ENCODE data around the gene MORC2. TPM values are rescaled to one million over a fixed set of nuclear protein-coding genes. Genes with fewer than 3 reads are reported as not detected.

Gene MORC2
- total RNA-seq, 1 experiment from 2014 or later = 12.0 TPM

GRCh38 chr22:30953206-30953605, 15.4 kb downstream of the MORC2 start:
- Histone ChIP-seq H4K20me1 (ENCODE audit: low read length) (no peaks in the 10 kb centered on the region), H3K4me3 (ENCODE audit: low read length) (no peak overlapping the region), H3K27me3 (ENCODE audit: low read length) (no peaks in the 10 kb centered on the region), H3F3A (ENCODE audit: low read length, unreplicated experiment) (no peaks in the 10 kb centered on the region), H3K9me2 (replicated peaks; ENCODE audit: low read length) (no peaks in the 10 kb centered on the region), H3K4me2 (ENCODE audit: low read length) (no peak overlapping the region), H2AFZ (ENCODE audit: low read length) (no peak overlapping the region), H3K36me3 (ENCODE audit: low read depth, low read length) (peaks cover 16% of the 10 kb centered on the region; the same call in 1 of the 2 replicates), H3K9ac (ENCODE audit: low read length) (no peak overlapping the region), H3K9me3 (ENCODE audit: low read length) (no peaks in the 10 kb centered on the region), H3K79me2 (ENCODE audit: low read length) (no peaks in the 10 kb centered on the region), H3K27ac (ENCODE audit: low read length) (no peak overlapping the region), H3K4me1 (ENCODE audit: insufficient read depth, low read length) (no peaks in the 10 kb centered on the region)
- ChIA-PET CTCF (no interaction called here), POLR2A (ENCODE audit: unreplicated experiment) (no interaction called here)
- intact Hi-C loops (cut with micrococcal nuclease) = no loop called here
- no TSS peak for BruUV-seq (replicated peaks)
- no peak for TF ChIP-seq CTCF (conservative IDR thresholded peaks at IDR 0.05; ENCODE audit: low read depth, low read length)
- no peak for TF ChIP-seq EZH2 (IDR thresholded peaks at IDR 0.05; ENCODE audit: low read length, unreplicated experiment)
- no peak for TF ChIP-seq EZH2phosphoT487 (IDR thresholded peaks at IDR 0.05; ENCODE audit: borderline replicate concordance, low read length)
- DNase-seq (no peak), ATAC-seq (no peak)

GRCh38 chr22:30949934-30950660, 18.5 kb downstream of the MORC2 start:
- ChIA-PET CTCF (interaction anchor here (0.7 kb wide), 1 partner anchor 132 kb away, joined by 5 read pairs; no protein-coding TSS in a partner anchor), POLR2A (ENCODE audit: unreplicated experiment) (no interaction called here)
- BruUV-seq (replicated peaks) = no TSS peak
- DNase-seq (no peak), ATAC-seq (no peak)
- Histone ChIP-seq H3K9ac (ENCODE audit: low read length) (no peak overlapping the region), H3K9me3 (ENCODE audit: low read length) (no peaks in the 10 kb centered on the region), H3K4me1 (ENCODE audit: insufficient read depth, low read length) (no peaks in the 10 kb centered on the region), H3K27ac (ENCODE audit: low read length) (no peak overlapping the region), H2AFZ (ENCODE audit: low read length) (no peak overlapping the region), H4K20me1 (ENCODE audit: low read length) (no peaks in the 10 kb centered on the region), H3K4me2 (ENCODE audit: low read length) (no peak overlapping the region), H3K27me3 (ENCODE audit: low read length) (no peaks in the 10 kb centered on the region), H3F3A (ENCODE audit: low read length, unreplicated experiment) (no peaks in the 10 kb centered on the region), H3K36me3 (ENCODE audit: low read depth, low read length) (peaks cover 16% of the 10 kb centered on the region), H3K79me2 (ENCODE audit: low read length) (no peaks in the 10 kb centered on the region), H3K4me3 (ENCODE audit: low read length) (no peak overlapping the region), H3K9me2 (replicated peaks; ENCODE audit: low read length) (no peaks in the 10 kb centered on the region)
- intact Hi-C loops (cut with micrococcal nuclease) = loop anchor here (2.0 to 10.0 kb wide), 2 partner anchors 135 to 285 kb away; no protein-coding TSS in a partner anchor
- TF ChIP-seq CTCF (conservative IDR thresholded peaks at IDR 0.05; ENCODE audit: low read depth, low read length) (no peak), EZH2 (IDR thresholded peaks at IDR 0.05; ENCODE audit: low read length, unreplicated experiment) (no peak), EZH2phosphoT487 (IDR thresholded peaks at IDR 0.05; ENCODE audit: borderline replicate concordance, low read length) (no peak)

GRCh38 chr22:30948930-30949342, 19.6 kb downstream of the MORC2 start:
- no peak overlapping the region for H2AFZ ChIP-seq (ENCODE audit: low read length)
- DNase-seq = no peak
- no peaks in the 10 kb centered on the region for H3K79me2 ChIP-seq (ENCODE audit: low read length)
- no peak overlapping the region for H3K4me2 ChIP-seq (ENCODE audit: low read length)
- no TSS peak for BruUV-seq (replicated peaks)
- H3K36me3 ChIP-seq (ENCODE audit: low read depth, low read length) = peaks cover 16% of the 10 kb centered on the region
- no peak overlapping the region for H3K4me3 ChIP-seq (ENCODE audit: low read length)
- CTCF ChIA-PET = interaction anchor here (0.6 to 0.7 kb wide), 2 partner anchors 93 to 146 kb away, joined by 4 to 8 read pairs; no protein-coding TSS in a partner anchor
- no peaks in the 10 kb centered on the region for H4K20me1 ChIP-seq (ENCODE audit: low read length)
- no peaks in the 10 kb centered on the region for H3F3A ChIP-seq (ENCODE audit: low read length, unreplicated experiment)
- intact Hi-C loops (cut with micrococcal nuclease) = loop anchor here (2.0 to 10.0 kb wide), 2 partner anchors 136 to 286 kb away; no protein-coding TSS in a partner anchor
- TF ChIP-seq CTCF (conservative IDR thresholded peaks at IDR 0.05; ENCODE audit: low read depth, low read length) (no peak), EZH2 (IDR thresholded peaks at IDR 0.05; ENCODE audit: low read length, unreplicated experiment) (no peak), EZH2phosphoT487 (IDR thresholded peaks at IDR 0.05; ENCODE audit: borderline replicate concordance, low read length) (no peak)
- no peak overlapping the region for H3K27ac ChIP-seq (ENCODE audit: low read length)
- POLR2A ChIA-PET (ENCODE audit: unreplicated experiment) = no interaction called here
- no peaks in the 10 kb centered on the region for H3K9me3 ChIP-seq (ENCODE audit: low read length)
- H3K4me1 ChIP-seq (ENCODE audit: insufficient read depth, low read length) = no peaks in the 10 kb centered on the region
- no peak overlapping the region for H3K9ac ChIP-seq (ENCODE audit: low read length)
- H3K27me3 ChIP-seq (ENCODE audit: low read length) = no peaks in the 10 kb centered on the region
- no peaks in the 10 kb centered on the region for H3K9me2 ChIP-seq (replicated peaks; ENCODE audit: low read length)
- no peak for ATAC-seq
